Measurements from ENCODE around the gene EIF4A3.

EIF4A3 gene

GRCh38 chr17:80086616-80087015 lies 60.3 kb downstream of the EIF4A3 start:
- no peak overlapping the region for H3K27ac ChIP-seq

GRCh38 chr17:80086081-80086480 lies 60.8 kb downstream of the EIF4A3 start:
- no peak overlapping the region for H3K27ac ChIP-seq
- DNase-seq (ENCODE audit: low read depth, low spot score), result no peak

More at GRCh38 chr17:80086616-80087015, 60.3 kb downstream of the EIF4A3 start:
- DNase-seq (ENCODE audit: low read depth, low spot score), result no peak

GRCh38 chr17:80084773-80085172 lies 62.2 kb downstream of the EIF4A3 start:
- no peak for DNase-seq (ENCODE audit: low read depth, low spot score)
- H3K27ac ChIP-seq, result no peak overlapping the region

All from epithelial cell of prostate (primary cell).